MM.1S (cell line): Measurements from ENCODE around the gene CNGA1.

ENCODE experiments used
- DNase-seq: peaks from one replicate; pipeline ENCODE4 v3.0.0-alpha.2; 2015
- H2AFZ ChIP-seq: fragments of 300-600 bp; sonication (generic); 2 replicates; pipeline ENCODE4 v1.6.0; 2016; ENCODE audit warnings: antibody characterized with exemption, low read length
- H3F3A ChIP-seq: fragments of 300-600 bp; sonication (generic); 2 replicates; pipeline ENCODE4 v1.6.1; 2016; ENCODE audit warnings: mild to moderate bottlenecking, antibody characterized with exemption, low read length, moderate library complexity, mixed read lengths; ENCODE audit not compliant: insufficient read depth
- H3K27ac ChIP-seq: fragments of 300-600 bp; sonication (generic); 2 replicates; pipeline ENCODE4 v1.5.1; 2016; ENCODE audit warnings: mild to moderate bottlenecking, low read length
- H3K27me3 ChIP-seq: fragments of 300-600 bp; sonication (generic); replicated peaks from 2 replicates; pipeline ENCODE4 v1.6.0; 2016; ENCODE audit warnings: low read length; ENCODE audit not compliant: insufficient read depth
- H3K36me3 ChIP-seq: fragments of 300-600 bp; sonication (generic); replicated peaks from 2 replicates; pipeline ENCODE4 v1.6.1; 2016; ENCODE audit warnings: mild to moderate bottlenecking, low read length, mixed read lengths; ENCODE audit not compliant: insufficient read depth
- H3K4me1 ChIP-seq: fragments of 300-600 bp; sonication (generic); 2 replicates; pipeline ENCODE4 v1.6.1; 2016; ENCODE audit warnings: low read length, mixed read lengths
- H3K4me2 ChIP-seq: fragments of 300-600 bp; sonication (generic); 2 replicates; pipeline ENCODE4 v1.6.0; 2016; ENCODE audit warnings: low read depth, low read length
- H3K4me3 ChIP-seq: fragments of 300-600 bp; sonication (generic); 2 replicates; pipeline ENCODE4 v1.5.1; 2016; ENCODE audit warnings: low read length, mixed read lengths
- H3K79me2 ChIP-seq: fragments of 300-600 bp; sonication (generic); 2 replicates; pipeline ENCODE4 v1.6.1; 2016; ENCODE audit warnings: mixed run types, low read length, mixed read lengths
- H3K9ac ChIP-seq: fragments of 300-600 bp; sonication (generic); 2 replicates; pipeline ENCODE4 v1.6.1; 2016; ENCODE audit warnings: low read length, mixed read lengths
- H3K9me2 ChIP-seq: fragments of 300-600 bp; sonication (generic); replicated peaks from 2 replicates; pipeline ENCODE4 v1.6.1; 2016; ENCODE audit warnings: mild to moderate bottlenecking, low read length, mixed read lengths; ENCODE audit not compliant: insufficient read depth
- H3K9me3 ChIP-seq: fragments of 300-600 bp; sonication (generic); replicated peaks from 2 replicates; pipeline ENCODE4 v1.6.1; 2016; ENCODE audit warnings: mild to moderate bottlenecking, low read length, mixed read lengths; ENCODE audit not compliant: insufficient read depth
- H4K20me1 ChIP-seq: fragments of 300-600 bp; sonication (generic); 2 replicates; pipeline ENCODE4 v1.6.1; 2016; ENCODE audit warnings: mild to moderate bottlenecking, low read length, moderate library complexity, mixed read lengths; ENCODE audit not compliant: insufficient read depth
- CTCF ChIP-seq: fragments of 300-600 bp; sonication (generic); IDR thresholded peaks from 2 replicates; pipeline ENCODE4 v1.5.1; 2016; ENCODE audit warnings: antibody characterized with exemption, low read length, mixed read lengths
- EZH2 ChIP-seq: fragments of 300-600 bp; sonication (generic); optimal IDR thresholded peaks from 2 replicates; pipeline ENCODE3; 2017; ENCODE audit warnings: low read depth, mild to moderate bottlenecking, antibody characterized with exemption, low read length, mixed read lengths
- EZH2phosphoT487 ChIP-seq: fragments of 300-600 bp; sonication (generic); IDR thresholded peaks from 2 replicates; pipeline ENCODE4 v1.6.1; 2018; ENCODE audit warnings: antibody characterized with exemption, low read length

The CNGA1 gene

GRCh38 chr4:48039561-48039960 is 23.1 kb upstream of the CNGA1 start:
- Histone ChIP-seq H2AFZ (no peak overlapping the region), H3K4me3 (no peak overlapping the region), H4K20me1 (no peaks in the 10 kb centered on the region; the same call in none of the 2 replicates), H3K27ac (no peak overlapping the region), H3K4me2 (no peak overlapping the region), H3K9me3 (no peaks in the 10 kb centered on the region), H3K79me2 (no peaks in the 10 kb centered on the region), H3F3A (no peaks in the 10 kb centered on the region), H3K4me1 (peaks cover 7% of the 10 kb centered on the region; the same call in 1 of the 2 replicates), H3K9ac (no peak overlapping the region), H3K36me3 (no peaks in the 10 kb centered on the region), H3K27me3 (peaks cover 93% of the 10 kb centered on the region), H3K9me2 (no peaks in the 10 kb centered on the region)
- no peak for DNase-seq
- TF ChIP-seq EZH2 = no peak
- TF ChIP-seq EZH2phosphoT487 = no peak
- TF ChIP-seq CTCF = no peak

GRCh38 chr4:48038666-48039065 is 22.2 kb upstream of the CNGA1 start:
- Histone ChIP-seq H3K9ac (no peak overlapping the region), H3K27ac (no peak overlapping the region), H4K20me1 (no peaks in the 10 kb centered on the region; the same call in none of the 2 replicates), H3K36me3 (no peaks in the 10 kb centered on the region), H3K27me3 (peaks cover 84% of the 10 kb centered on the region), H3K4me1 (peaks cover 7% of the 10 kb centered on the region; the same call in 1 of the 2 replicates), H3K9me2 (no peaks in the 10 kb centered on the region), H3K9me3 (no peaks in the 10 kb centered on the region), H3K79me2 (no peaks in the 10 kb centered on the region), H2AFZ (no peak overlapping the region), H3K4me3 (no peak overlapping the region), H3F3A (no peaks in the 10 kb centered on the region), H3K4me2 (no peak overlapping the region)
- TF ChIP-seq EZH2 (no peak), EZH2phosphoT487 (no peak), CTCF (no peak)
- no peak for DNase-seq

GRCh38 chr4:48037117-48037462 is 20.6 kb upstream of the CNGA1 start:
- TF ChIP-seq EZH2phosphoT487 (no peak), CTCF (no peak), EZH2 (no peak)
- Histone ChIP-seq H3K36me3 (no peaks in the 10 kb centered on the region), H3K79me2 (no peaks in the 10 kb centered on the region), H3K4me1 (peaks cover 7% of the 10 kb centered on the region; the same call in 1 of the 2 replicates), H3K4me2 (peak overlapping the region; percentile 32; the same call in 1 of the 2 replicates), H3K27ac (no peak overlapping the region), H3F3A (no peaks in the 10 kb centered on the region), H2AFZ (no peak overlapping the region), H3K4me3 (no peak overlapping the region), H3K27me3 (peaks cover 73% of the 10 kb centered on the region), H3K9ac (no peak overlapping the region), H4K20me1 (no peaks in the 10 kb centered on the region; the same call in 1 of the 2 replicates), H3K9me3 (no peaks in the 10 kb centered on the region), H3K9me2 (no peaks in the 10 kb centered on the region)
- no peak for DNase-seq
